GM21737 (cell line): ENCODE results near the gene DEAF1.

Source experiments
- ATAC-seq: cut with Tn5 transposase; IDR thresholded peaks from one replicate; pipeline ENCODE4 v1.9.1; 2021; ENCODE audit warnings: mild to moderate bottlenecking, moderate library complexity; ENCODE audit not compliant: unreplicated experiment

DEAF1 gene

DNA sequence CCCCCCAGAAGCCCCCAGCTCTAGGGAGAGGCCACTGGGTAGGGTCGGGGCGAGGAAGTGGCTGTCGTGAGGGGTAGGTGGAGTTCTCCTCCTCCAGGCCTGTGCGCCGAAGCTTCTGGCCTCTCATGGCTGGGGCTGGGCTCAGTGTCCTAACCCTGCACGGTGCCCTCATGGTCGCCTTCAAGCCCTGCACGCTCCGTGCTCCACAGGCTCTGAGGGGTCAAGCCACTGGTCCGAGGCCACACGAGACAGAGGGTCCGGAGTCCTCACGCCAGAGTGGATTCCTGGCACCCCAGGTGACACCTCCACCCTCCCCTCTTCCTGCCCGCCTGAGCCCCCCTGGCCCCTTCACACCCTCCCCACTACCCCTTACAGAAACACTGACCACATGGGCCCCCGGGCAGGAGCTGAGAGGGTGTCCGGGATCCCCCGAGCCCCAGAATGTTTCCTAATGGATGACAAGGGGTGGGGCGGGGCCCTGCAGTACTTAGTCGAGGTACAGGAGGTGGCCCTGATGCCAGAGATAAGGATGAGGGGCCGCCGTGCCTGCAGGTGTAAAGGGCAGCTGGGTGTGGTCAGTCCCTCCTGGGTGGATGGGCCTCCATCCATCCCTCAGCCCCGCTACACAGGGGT is 69.3 kb downstream of the DEAF1 start:
- no peak for ATAC-seq

DNA sequence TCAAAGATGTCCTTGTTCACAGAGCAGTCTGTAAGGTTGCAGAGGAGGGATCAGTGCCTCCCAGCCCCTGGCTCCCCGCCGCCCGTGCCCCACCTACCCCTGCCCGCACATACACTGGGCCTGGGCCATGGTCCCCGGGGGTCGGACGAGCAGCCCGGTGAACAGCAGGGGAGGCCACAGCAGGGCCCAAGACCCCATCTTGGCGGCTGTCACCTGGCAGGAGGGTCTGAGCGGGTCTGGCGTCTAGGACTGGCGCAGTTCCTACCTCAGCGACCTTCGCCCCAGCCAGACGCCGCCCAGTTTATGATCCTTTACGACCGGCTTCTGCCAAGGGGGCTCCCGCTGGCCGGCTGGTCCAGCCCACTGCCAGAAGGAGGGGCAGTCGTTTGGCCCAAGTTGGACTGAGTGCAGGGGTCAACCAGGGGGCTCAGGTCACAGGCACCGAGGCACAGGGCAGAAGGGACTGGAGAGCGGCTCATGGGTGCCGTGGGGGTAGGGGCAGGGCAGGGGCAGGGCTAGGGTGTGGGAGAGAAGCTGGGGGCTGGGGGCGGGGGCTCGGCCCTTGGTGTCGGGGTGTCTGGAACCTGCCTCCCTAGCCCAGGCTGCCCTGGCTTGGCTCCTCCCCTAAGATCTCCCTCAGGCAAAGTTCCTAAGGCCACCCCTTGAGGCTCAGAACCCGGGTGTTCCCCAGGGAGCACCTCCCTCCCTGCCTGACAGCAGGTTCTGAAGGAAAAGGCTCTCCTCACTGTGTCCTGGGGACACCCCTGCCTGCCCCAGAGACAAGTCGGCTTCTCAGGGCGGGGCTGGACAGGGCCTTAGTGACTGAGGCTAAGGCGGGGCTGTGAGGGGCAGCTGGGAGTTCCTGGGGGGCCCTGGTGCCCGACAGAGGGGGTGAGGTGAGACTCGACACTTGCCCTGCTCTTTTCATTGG is 70.1 kb downstream of the DEAF1 start, which contains the start of gene CDHR5:
Gene CDHR5, minus strand, starts transcription at position 251 of the 931 bp plus-strand sequence. Its CDS starts 53 bp downstream, at position 198.
- no peak for ATAC-seq

DNA sequence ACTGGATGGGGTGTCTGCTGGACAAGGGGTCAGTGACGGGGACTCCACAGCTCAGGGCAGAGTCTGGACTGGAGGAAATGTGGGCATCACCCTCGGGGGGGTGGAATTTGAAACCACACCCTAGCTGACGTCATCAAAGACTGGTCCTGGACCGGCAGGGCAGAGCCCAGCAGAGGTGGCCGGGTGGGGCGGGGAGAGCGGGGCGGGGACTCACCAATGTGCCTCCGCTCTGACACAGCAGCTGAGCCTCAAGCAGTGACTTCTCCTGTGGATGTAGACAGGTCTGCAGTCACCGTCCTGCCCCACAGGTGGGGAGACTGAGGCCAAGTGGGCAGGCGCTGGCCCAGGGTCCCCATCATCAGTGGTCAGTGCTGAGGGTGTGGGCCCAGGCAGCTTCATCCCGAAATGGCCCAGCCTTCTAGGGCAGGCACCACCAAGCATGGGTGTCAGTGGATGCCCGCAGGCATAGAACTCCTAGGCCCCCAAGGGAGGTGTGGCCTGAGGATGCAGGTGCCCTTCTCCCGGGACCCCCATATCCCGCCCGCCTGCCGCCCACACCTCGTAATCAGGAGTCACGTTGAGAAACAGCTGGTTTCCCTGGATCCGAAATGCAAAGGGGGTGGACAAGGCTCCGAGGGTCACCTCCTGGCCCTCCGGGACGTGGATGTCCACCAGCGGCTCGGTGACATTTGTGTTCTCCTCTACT is 70.9 kb downstream of the DEAF1 start:
- ATAC-seq = no peak

DNA sequence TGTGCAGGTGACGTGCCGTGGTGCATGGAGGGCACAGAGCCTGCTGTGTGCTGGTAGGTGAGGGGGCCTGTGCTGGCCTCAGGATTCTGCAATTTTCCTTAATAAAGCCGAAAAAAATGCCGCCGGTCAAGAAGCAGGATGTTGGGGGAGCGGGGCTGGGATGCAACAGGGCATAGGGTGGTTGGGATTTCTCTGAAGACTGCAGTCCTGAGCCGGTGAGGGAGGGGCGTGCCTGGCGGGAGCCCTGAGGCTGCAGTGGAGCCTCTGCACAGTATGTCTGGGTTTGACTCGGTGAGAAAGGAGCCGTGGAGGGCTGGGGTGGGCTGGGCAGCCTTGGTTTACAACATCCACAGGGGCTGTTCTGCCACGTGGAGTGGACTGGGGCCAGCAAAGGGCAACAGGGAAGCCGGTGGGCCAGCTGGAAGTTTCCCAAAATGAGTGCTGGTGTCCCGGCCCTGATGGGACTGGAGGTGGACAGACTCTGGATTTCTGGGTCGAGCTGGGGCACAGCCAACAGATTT is 71.6 kb downstream of the DEAF1 start:
- ATAC-seq = no peak

DNA sequence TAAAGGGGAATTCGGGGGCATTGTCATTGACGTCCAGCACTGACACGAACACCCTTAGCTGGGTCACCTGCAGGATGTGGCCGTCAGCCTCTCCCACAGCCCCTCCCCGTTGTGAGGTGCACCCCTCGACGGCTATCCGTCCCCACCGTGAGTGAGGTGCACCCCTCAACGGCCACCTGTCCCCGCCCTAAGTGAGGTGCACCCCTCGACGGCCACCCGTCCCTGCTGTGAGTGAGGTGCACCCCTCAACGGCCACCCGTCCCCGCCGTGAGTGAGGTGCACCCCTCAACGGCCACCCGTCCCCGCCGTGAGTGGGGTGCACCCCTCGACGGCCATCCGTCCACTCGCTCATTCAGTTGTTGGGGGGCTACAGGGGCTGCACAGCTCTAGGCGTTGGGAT is 73.2 kb downstream of the DEAF1 start:
- ATAC-seq = no peak

DNA sequence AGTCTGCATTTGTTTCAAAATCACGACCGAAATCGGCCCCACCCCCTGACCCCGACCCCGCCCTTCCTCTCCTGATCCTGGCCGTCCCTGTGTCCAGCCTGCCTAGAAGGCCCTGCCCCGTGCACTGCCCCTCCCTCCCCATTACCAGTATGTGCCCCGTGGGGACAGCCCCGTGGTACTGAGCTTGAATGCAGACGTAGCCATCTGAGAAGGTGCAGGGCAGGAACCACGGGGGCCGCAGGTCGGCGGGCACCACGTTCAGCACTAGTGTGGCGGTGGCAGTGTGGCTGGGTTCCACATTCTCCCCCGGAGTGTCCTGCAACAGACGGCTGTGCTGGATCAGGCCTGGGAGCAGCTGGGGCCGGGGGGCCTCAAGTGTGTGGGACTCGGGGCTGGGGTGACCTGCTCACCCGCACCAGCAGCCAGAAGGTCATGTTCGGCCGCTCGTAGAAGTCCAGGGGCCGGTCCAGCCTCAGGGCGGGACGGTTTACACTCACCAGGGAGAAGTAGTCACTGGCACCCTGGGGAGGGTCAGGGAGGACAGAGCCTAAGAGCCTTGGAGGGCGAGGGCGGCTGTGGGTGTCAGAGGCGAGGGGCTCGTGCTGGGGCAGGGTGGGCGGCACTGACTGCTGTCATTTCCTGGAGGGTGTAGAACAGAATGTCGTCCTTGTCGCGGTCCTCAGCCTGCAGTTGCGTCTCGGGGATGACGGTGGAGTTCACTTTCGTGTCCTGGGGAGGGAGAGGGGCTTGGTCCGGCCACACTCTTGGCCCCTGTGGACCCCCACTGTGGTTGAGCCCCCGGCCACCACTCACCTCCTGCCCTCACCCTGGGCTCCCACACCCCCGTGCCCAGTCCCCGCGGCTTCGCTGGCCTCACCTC is 73.8 kb downstream of the DEAF1 start:
- no peak for ATAC-seq

DNA sequence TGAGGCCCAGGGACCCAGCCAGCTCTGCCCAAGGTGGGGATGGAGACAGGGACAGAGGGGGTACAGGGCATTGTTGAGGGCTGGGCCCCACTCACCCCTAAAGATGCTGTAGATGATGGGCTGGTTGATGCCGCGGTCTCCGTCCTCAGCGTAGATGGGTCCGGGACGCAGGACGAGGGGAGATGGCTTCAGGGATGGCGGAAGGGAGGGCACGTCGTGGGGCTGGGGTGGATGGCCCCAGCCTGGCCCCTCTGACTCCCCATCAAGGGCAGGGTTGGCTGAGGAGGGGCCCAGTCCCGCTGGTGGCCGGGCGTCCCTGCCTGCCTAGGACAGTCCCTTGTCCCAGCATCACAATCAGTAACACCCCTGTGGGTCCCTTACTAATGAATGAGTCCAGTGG is 74.8 kb downstream of the DEAF1 start:
- no peak for ATAC-seq

DNA sequence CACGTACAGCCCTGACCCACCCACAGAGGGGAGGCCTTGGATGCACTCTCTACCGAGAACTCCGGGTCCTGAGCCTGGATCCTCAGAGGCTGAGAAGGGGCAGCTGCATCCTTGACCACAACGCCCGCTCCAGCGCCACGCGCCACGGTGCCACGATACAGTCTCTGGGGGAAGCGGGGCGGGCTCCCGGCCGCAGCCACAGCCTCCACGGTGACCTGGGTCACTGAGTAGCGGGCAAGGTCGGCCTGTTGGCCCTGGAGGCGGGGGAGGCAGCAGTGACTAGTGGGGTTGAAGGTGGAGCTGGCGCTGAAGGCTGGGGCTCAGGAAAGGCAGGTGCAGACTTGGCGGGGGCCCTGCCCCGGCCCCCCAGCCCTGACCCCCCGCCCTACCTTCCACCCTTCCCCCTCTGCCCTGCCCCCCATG is 75.4 kb downstream of the DEAF1 start:
- ATAC-seq = no peak

DNA sequence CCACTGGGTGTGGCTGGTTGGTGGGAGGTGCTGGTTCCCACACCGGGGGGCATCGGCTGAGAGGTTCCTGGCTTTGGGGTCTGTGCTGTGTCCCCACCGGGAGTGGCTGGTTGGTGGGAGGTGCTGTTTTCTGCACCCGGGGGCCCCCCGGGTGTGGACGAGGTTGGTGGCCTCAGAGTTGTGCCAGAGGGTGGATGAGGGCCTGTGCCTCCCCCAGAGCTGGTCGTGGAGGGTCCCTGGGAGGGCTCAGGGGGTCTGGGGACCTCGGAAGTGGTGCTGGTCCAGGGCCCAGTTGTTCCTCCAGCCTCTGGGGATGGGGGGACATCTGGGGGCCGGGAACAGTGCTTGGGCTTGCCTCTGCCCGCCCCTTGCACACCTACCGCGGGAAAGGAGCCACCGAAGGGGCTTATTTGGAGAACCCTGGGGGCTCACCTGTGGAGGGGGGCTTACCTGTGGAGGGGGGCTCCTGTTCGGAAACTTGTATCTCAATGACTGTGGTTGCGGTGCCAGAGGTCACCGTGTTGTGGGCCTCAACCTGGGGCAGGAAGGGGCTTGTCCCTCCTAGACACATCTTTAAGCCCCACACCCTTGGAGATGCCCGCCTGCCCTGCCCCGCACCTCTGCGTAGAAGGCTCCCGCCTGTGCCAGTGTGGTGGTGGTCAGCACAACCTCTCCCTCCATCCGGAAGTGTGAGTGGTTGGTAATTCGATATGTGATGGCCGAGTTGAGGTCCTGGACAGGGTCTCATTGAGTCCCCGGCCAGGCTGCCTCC is 76.0 kb downstream of the DEAF1 start:
- ATAC-seq = no peak

DNA sequence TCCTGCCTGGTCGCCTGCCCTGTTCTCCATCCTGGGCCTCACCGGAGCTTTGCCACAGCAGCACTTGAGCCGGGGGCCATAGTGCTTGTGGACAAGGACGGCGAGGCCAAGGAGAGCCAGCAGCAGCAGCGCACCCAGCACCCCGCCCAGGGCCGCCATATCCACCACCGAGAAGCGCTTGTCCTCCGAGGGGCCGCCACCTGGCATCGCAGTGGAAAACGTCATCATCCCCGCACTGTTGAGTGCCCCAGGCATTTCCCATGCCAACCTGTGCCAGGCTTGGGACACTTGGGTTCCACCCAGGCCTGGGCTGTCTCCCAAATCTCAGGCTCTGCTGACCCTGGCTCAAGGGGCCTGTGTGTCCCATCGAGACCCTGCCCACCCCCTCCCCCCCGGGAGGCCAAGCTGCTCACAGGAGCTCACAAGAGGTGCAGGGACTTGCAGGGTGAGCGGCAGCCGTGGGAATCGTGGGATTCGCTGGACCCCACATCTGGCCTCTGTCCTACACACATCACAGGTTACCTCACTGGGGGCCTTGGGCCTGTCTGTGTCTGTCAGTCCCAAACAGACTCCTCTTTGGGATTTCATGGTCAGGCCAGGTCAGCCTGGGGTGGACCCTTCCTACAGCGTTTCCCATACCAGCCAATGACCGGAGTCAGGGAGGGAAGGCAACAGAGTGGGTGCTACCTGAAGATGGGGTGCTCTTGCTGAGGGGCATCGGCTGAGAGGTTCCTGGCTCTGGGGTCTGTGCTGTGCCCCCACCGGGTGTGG is 76.9 kb downstream of the DEAF1 start:
- no peak for ATAC-seq

DNA sequence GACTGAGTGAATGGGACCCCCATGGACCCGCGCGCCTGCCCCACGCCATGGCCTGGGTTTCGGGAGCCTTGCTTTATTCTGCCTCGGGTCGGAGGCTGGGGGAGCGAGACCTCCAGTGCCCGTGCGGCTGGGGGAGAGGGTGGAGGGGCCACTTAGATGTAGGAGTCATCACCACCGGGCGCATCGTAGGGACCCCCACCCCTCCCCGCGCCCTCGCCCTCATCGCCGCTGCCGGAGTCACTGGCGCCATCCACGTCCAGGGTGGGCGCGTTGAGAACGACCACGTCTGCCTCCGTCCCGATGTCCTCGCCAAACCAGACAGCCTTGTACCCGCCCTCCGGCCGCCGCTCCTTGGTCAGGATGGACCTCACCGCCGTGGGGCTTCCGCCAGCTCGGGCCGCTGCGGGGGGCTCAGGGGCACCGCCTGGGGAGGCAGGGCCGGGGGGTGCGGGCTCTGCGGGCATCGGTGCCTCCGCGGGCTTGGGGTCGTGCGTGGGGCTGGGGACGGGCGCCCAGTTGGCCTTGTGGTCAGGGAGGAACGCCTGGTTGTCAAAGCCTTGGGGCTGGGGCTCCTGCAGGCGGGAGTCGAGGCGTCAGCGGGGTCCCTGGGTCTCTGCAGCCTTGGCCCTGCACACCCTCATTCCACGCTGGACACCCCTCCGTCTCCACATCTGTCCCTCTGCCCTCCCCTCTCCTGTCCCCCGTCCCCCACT is 77.7 kb downstream of the DEAF1 start:
- ATAC-seq = no peak

DNA sequence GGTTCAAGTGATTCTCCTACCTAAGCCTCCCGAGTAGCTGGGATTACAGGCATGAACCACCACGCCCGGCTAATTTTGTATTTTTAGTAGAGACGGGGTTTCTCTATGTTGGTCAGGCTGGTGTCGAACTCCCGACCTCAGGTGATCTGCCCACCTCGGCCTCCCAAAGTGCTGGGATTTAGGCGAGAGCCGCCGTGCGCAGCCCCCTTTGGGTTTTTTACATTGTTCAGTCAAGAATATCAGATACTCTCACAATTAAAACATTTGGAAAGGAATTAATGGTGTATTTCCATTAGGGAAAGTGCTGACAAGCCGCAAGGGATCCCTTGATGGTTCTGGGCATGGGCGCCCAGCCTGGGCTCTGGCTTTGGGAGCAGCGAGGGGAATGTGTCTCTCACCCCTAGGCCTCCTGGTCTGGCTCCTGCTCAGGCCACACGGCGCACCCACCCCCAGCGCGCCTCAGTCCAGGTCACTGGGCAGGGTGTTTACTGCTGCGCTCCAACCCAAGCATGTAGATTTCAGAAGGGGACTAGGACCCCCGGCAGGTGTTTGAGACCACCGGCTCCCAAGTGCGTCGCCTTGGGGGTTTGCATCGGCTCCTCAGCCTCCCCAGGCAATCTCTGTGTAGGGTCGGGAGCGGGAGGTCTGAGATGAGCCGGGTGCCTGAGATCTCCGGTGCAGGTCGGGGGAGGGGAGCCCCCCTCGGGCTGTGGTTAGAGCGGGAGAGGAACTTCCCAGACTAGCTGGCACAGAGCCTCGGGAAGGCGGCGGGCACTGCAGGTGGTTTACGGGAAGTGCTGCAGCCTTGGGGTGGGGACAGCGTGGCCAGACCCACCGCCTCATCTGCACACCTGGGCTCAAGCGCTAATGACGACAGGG is 78.5 kb downstream of the DEAF1 start:
- ATAC-seq = no peak

DNA sequence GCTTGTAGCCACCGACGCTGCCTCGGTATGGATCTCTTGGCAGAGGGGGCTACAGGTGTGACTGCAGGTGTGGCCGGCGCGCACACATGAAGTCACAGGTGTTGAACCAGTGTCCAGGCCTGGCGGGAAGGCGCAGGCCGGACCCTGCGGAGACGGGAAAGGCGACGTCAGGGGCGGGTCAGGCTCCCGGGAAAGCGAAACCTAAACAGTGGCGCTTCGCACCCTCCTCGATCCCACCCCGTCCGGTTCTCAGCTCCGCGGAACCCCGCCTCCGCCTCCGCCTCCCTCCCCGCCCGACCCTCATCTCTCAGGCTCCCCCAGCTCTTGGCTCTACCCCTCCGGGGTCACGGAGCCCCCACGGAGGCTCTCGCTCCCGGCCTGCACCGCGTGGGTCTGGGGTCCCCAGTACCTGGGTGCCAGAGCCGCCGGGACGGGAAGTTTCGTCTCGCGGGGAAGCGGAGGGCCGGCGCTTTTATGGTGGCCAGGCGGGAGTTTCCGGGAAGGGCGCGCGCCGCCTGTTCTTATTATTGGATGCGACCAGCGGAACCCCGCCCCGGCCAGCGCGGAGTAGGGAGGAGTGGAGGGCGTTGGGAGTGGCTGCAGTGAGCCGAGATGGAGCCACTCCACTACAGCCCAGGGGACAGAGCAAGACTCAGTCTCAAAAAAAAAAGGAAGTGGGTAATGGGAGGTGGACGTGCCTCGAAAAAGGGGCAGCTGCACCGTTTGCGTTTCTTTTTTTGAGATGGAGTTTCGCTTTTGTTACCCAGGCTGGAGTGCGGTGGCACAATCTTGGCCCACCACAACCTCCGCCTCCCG is 79.3 kb downstream of the DEAF1 start, which contains the start of gene IRF7:
Gene IRF7, minus strand, starts transcription at position 447 of the 816 bp plus-strand sequence. CDS start 586 bp downstream, outside the sequence.
- ATAC-seq = peak; percentile 69

DNA sequence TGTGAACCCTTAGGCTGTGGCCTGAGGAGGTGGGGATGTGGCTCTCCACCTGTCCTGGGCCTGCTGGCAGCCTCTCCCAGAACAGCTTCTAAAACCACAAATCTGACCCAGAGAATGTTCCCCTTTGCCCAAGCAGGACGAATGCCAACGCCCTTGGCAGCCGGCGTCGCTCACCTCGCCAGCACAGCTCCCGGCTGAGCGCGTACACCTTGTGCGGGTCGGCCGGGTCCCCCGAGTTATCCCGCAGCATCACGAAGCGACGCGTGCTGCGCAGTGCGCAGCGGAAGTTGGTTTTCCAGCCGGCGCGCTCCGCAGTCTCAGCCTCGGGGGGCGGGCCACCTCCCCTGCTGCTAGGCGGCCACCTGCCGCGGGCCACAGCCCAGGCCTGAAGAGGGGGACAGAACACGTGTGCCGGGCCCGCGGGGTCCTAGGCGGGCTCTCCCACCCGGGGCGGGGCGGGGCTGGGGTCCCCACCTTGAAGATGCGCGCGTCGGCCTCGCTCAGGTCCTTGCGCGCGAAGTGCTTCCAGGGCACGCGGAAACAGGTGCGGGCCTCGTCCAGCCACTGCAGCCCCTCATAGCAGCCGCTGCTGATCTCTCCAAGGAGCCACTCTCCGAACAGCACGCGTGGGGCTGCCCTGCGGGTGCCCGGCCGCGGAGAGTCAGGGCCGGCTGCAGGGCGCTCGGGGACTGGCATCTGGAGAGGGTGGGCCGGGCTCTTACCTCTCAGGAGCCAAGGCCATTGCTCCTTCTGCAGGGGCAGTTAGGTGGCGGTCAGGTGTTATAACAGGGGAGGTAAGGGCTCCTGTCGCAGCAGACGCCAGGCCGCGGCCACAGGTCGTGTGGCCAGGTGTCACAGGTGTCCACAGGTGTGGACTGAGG is 80.2 kb downstream of the DEAF1 start:
- ATAC-seq = no peak

DNA sequence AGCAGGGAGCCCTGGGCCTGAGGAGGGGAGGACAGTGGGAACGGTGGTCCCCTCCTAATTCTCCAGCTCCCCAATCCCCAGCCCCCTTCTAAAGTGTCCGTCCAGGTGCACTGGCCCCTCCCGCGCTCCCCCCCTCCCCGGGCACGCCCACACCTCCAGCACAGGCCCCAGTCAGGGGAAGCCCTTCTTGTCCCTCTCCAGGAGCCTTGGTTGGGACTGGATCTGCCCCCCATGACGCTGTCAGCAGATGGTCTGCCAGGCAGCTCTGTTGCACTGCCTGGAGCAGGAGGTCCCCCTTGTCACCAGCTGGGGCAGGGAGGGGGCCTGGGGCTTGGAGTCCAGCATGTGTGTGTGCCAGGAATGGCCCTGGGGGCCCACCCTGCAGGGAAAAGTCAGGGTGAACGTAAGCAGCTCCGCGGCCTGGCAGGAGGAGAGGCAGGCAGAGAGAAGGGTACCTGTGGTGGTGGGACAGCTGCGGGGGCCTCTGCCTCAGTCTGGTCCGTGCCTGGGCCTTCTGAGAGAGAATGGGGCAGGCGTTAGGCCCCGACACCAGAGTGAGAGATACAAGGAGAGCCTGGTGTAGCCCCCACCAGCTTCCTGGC is 80.9 kb downstream of the DEAF1 start:
- ATAC-seq = no peak
